Cerebellar nuclear complex (tissue), 1 donor: ENCODE measurements around the gene STRA6.

ENCODE experiments used
- DNase-seq, 2 experiments: peaks; one replicate each; lab custom pipeline; 2025; lab: John Stamatoyannopoulos, UW

STRA6 gene

DNA sequence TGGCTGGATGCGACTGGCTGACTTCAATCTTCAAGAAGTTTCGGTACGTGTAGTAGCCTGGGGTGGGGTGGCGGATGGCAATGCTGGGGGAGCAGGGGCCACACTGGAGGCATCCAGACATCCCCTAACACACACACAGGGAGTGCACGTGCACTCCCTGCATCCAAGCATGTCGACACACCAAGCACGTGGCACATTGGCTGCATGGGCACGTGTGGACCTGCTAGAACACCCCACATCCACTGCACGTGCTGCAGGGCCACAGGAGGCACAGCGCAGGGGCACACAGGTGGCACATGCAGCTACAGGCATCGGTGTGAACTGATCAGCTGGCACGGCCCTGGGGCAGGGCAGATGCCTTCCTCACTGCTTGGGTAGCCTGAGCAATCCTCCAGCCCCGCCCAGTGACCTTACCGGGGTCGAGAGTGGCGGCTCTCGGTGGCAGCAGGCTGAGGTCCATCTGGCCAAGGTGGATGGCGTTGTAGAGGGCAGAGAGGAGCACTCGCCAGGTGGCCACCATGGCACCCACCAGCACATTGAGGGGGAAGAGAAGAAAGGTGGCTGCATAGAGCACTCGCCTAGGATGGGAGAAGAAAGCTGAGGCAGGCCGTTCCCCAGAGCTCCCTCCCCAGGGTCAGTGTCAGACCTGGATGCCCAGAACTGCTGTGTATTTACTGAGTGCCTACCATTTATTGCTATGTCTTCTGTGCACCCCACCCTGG, 21.5 kb downstream of the STRA6 start:
- DNase-seq: no peak

DNA sequence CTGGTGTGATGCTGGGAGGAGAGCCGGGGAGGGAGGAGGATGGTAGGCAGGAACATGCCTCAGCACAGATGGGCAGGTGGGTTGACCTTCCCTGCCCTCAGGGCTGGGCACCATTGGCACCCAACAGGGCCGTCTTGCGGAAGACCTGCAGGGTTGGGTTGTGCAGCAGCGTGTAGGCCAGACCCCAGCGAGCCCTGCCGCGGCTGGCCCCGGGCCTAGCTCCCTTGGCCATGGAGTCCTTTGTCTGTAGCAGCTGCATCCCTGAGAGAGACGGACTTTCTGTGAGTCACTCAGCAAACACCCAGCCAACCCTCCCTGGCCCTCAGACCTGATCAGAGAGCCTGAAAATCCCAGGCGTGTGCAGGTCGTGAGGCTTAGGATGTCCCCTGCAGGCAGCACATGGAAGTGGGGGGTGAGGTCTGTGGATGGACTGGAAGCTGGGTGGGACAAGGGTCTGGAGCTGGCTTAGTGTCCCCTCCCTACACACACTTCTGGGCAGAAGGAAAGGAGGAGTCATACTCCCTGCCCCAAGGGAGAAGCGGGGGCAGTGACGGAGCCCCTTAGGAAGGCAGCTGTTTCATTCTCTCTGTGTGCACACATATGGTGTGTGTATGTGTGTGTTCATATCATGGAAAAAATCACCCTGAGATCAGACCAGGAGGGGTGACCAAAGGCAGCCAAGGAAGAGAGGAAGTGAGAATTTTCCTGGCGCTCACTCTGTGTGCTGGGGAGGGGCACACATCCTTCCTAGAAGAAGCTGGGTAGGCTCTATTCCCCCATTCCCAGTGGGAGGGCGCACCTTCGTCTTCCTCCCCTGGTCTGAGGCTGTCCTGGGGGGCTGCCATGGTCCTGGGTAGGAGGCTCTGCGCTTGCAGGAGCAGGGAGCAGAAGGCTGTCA, 22.4 kb downstream of the STRA6 start:
- no peak for DNase-seq

DNA sequence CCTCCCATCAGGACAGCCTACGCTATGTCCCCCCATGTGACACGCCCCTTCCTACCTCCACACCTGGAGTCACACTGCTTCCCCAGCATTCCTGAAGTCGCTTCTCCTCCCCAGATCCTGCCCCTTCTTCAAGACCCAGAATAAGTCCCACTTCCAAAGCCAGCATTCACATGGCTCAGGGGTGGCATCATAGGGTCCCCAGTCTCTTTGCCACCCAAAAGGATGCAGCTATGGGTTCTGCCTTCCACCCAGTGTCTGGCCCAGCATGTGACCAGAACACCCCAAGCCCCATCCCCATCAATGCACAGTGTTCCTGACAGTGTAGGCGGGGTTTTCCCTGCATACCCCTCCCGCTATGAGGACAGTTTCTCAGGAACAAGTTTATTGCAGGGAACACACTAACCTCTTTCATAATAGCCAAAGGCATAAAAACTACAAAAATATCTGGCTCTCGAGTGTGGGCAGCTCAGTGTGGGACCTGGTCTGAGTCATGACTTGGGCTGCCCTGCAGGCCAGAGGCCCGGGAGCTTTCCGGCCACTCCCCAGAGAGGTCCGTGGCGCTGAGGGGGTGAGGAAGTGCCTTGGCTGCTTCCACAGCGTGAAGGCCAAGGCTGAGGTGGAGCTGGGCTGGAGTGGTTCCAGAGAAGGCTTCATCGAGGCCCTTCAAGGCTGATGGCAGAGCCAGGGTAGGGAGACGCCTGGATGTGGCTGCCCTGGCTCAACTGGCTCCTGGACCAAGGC, 23.3 kb downstream of the STRA6 start:
- no peak for DNase-seq

DNA sequence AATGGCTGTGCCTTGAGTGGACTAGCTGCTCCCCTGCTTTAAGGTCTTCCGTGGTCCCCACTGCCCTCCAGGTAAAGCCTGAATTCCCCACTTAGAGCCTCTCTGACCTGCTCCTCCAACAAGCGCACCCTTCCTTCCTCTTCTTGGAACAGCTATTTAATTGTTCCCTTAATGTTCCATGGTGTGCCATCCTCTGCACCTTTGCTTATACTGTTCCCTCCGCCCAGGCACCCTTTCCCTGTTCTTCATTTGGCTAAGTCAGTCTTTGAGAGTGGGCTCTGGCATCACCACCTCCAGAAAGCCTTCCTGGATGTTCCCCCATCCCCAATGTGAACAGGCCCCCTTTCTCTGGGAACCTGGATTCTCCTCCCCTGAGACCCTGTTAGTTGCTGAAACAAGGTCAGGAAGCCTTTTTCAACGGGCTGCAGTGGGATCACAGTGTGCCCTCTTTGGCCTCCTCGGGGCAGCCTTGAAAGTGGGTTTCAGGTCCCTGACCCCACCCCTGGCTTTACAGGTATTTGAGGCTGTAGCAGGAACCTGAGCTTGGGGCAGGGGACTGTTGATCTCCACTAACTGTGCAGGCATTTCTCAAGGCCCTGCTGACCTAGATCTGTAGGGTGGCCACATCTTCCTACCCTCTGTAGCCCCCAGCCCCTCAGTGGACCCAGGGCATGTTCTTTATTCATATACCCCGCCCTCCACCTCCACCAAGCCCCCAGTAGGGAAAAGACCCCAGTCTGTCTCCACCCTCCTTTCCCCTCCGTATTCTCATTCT, 24.1 kb downstream of the STRA6 start:
- no peak for DNase-seq

DNA sequence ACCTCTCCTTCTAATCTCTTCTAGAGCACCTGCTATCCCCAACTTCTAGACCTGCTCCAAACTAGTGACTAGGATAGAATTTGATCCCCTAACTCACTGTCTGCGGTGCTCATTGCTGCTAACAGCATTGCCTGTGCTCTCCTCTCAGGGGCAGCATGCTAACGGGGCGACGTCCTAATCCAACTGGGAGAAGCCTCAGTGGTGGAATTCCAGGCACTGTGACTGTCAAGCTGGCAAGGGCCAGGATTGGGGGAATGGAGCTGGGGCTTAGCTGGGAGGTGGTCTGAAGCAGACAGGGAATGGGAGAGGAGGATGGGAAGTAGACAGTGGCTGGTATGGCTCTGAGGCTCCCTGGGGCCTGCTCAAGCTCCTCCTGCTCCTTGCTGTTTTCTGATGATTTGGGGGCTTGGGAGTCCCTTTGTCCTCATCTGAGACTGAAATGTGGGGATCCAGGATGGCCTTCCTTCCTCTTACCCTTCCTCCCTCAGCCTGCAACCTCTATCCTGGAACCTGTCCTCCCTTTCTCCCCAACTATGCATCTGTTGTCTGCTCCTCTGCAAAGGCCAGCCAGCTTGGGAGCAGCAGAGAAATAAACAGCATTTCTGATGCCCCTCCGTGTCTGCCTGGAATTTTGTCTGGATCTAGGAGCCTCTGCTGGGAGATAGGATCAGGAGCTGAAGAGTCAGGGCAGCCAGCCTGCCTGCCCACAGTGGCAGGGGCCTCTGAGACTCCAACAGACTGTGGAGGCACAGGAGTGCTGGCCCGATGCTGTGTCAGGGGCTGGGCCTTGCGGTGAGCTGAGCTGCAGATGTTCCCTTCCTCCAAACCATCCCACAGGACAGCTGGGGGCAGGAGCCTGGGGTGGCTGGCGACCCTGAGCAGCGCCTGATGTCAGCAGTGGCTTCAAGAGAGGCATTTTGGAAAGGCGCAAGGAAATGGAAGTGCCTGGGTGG, 26.0 kb downstream of the STRA6 start:
- DNase-seq: no peak

DNA sequence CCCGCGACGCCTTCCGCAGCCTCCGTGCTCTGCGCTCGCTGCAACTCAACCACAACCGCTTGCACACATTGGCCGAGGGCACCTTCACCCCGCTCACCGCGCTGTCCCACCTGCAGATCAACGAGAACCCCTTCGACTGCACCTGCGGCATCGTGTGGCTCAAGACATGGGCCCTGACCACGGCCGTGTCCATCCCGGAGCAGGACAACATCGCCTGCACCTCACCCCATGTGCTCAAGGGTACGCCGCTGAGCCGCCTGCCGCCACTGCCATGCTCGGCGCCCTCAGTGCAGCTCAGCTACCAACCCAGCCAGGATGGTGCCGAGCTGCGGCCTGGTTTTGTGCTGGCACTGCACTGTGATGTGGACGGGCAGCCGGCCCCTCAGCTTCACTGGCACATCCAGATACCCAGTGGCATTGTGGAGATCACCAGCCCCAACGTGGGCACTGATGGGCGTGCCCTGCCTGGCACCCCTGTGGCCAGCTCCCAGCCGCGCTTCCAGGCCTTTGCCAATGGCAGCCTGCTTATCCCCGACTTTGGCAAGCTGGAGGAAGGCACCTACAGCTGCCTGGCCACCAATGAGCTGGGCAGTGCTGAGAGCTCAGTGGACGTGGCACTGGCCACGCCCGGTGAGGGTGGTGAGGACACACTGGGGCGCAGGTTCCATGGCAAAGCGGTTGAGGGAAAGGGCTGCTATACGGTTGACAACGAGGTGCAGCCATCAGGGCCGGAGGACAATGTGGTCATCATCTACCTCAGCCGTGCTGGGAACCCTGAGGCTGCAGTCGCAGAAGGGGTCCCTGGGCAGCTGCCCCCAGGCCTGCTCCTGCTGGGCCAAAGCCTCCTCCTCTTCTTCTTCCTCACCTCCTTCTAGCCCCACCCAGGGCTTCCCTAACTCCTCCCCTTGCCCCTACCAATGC, 27.1 kb downstream of the STRA6 start:
- no peak for DNase-seq

DNA sequence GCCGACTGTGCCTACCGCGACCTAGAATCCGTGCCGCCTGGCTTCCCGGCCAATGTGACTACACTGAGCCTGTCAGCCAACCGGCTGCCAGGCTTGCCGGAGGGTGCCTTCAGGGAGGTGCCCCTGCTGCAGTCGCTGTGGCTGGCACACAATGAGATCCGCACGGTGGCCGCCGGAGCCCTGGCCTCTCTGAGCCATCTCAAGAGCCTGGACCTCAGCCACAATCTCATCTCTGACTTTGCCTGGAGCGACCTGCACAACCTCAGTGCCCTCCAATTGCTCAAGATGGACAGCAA, 27.7 kb downstream of the STRA6 start:
- no peak for DNase-seq

DNA sequence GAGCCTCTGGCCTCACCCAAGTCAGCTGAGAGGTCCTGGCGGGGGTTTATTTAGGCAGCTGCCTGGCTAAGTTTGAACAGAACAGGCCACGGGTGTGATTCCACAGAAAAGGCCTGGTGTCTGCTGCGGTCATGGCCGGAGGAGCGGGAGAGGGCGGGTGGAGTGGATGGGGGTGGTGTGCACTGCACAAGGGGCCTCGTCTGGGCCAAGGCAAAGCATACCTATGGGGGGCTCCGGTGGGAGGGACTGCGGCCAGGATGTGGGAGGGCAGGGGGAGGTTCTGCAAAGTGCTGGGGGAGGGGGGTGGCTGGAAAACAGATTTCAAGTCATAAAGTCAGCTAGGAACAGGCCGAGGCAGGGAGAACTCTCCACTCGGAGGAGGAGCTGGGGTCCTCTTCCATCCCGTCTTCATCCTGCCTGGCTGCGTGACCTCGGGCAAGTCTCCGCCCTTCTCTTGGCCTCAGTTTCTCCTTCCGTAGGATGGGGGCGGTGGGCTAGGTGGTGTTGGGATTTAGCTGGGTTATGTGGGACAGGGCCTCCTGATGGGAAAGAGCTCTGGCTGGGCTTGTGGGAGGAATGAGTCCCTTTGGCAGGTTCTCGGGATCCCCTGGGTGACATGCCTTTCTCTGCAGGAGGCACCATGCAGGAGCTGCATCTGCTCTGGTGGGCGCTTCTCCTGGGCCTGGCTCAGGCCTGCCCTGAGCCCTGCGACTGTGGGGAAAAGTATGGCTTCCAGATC, 28.2 kb downstream of the STRA6 start:
- DNase-seq: no peak

DNA sequence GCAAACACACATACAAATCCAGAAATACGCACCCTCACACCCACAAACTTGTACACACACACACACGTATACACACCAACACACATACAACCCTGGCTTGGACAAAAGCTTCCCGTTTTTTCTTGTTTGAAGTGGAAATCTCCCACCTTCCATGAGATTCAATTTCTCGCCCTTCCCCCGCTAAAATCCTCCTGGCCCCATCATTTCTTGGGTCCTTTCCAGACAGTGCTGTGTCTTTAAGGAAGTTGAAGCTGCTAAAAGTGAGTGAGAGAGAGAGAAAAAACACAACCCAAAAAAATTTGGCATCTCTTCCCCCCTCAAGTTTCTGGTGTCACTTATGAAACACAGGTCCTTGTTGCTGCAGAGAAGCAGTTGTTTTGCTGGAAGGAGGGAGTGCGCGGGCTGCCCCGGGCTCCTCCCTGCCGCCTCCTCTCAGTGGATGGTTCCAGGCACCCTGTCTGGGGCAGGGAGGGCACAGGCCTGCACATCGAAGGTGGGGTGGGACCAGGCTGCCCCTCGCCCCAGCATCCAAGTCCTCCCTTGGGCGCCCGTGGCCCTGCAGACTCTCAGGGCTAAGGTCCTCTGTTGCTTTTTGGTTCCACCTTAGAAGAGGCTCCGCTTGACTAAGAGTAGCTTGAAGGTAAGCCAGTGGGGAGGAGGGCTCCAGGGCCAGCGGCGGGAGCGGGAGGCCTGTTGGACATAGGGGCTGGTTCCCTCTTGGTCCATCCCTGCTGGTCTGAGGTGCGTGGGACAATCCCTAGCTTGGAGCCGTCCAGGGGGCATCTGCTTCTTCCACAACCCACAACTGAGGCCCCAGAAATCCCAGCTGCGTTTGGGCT, 29.0 kb downstream of the STRA6 start, which contains the start of gene ISLR:
Gene ISLR, plus strand, starts transcription at position 331 of the 839 bp plus-strand sequence. CDS start 1,149 bp downstream, outside the sequence.
- no peak for DNase-seq

DNA sequence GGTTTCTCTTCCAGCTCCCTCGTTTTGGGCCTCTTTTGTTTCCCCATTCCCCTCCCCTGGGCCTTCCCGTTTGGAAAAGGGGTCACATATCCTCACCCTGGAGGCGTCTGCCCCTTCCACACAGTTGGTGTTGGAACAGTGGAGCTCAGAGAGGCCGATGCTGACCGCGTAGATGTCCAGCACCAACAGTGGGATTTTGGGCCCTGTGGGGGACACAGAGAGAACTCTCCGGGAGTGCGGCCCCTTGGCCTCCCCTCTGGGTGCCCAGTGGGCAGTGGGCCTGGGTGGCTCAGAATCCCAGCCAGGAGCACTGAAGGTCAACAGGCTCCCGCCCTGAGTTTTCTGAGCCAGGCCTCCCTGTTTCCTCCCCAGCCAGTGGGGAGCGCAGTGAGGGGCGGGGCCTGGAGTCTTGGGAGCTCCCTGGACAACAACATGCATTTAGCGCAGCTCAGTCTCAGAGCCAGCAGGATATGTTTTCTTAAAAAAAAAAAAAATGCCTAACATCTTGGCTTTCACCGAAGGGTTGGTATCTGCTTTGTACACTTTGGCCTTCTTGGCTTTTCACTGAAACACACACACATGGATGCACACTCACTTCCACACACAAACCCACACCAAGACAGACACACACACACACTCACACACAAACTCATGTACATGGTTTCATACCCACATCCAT, 29.7 kb downstream of the STRA6 start:
- DNase-seq: no peak

DNA sequence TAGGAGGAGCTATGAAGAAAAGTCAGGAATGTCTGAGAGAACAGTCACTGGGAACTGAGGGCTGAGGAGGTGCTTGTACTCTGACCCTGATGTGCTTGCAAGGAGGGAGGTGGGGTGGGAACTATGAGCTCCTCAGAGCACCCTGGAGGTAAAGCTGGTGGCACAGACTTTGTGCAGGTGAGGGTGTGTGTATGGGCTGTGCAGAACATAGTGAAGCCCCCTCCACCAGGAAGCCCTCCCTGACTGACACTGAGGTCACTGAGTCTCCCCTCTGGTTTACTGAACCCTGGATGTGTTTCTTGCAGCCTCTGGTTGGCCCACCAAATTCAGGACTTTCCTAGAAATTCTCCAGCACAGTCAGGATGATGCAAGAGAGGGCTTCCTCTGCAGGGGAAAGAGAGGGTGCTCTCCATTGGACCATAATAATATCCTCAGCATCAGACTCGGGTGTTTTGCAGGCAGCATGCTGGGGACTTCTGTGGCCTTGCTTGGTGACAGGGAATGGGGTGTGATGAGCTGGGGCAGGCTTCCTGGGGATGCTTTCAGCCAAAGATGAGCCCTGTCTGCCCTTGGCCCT, 30.5 kb downstream of the STRA6 start:
- DNase-seq: no peak

DNA sequence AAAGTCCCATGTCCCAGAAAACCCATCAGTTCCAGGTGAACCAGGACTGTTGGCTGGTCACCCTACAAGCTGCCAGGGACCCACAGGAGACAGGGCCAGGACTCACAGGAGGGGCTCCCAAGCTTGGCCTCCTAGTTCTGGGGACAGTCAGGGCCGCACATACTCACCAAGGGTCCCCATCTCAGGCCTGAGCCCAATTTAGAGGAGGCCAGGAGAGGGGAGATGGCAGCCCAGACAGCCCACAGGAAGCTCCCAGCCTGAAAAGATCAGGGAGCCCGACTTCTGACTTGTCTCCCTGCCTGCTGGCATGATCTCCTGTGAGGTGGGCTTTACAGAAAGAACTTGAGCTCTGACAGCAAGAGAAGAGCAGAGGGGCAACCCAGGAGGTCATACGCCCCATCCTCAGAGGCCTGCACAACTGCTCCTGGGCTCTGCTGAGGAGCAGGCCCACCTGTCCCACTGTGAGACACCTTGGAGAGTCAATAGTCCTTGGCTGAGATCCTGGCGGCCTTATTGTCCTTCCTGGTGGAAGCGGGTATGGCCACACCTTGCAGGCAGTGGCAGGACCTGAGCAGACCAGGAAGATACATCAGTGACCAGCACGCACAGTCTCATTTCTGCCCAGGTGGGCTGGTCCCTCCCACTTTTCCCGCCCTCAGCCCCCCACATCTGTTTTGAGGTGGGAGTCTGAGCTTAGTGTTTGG, 31.6 kb downstream of the STRA6 start:
- DNase-seq: no peak

DNA sequence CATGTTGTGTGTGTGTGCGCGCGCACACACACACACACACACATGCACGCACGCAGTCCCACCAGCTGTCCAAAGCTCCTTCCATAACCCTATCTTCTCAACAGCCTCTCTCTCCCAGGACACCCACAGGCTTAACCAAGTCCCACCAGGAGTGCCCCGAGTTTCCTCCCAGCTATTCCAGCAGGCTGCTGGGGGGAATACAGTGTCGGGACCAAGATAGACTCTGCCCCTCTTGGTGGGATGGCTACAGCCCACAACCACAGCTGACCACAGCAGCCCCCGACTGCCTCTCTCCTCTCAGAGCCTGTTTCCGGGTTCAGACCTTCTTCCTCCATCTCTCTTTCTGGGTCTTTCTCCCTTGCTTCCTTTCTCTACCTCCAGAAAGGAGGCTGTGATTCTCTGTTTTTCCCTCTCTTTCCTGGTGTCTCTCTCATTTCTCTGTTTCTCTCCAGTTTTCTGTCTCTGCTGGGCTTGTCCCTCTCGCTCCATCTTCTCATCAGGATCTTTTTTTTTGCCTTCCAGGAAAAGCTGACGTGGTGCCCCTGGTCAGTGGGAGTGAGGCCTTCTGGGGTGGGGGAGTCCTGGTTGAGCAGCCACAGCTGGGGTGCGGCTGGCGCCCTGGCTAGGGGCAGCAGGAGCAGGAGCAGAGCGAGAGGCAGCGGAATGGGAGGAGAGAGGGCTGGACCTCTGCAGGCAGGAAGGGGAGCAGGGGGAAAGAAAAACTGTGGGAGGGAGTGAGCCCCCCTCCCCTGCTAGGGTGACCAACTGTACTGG, 32.3 kb downstream of the STRA6 start:
- DNase-seq: no peak

DNA sequence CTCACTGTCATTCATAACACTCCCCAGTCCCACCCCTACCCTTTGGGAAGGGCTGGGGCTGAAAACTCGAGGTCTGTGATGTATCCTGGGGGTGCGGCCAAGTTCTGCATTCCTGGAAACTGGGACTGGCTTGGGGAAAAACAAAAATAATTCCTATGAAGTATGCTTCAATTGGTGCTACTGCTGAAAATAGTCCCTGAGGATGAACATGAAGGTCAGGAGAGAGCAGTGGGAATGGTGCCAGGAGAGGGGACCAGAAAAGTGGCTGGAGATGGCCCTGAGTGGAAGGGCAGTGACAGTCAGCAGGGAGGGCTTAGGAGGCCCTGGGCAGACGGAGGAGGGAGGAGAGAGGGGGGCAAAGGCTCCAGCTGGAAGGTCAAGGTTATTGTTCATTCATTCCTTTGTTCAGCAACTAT, 33.9 kb downstream of the STRA6 start:
- DNase-seq: no peak

DNA sequence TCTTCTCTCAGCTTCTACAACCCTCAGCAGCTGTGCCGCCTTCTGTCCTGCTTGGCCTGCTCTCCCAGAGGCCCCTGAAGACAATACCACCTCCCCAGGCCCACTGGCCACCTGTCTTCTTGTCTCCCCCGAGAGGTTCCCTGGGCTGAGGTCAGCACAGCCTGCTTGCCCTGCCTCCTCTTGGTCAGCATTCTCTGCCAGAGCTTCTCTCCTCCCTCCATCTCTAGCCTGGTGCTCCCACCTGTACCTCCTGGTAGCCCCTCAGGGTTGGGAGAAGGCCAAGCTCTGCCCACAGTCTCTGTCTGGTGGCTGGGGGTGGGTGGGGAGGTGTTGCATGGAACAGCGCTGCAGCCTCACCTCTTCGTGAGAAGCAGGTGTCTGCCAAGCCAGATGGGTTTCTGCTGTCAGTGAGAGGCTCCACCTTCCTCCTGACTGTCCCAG, 34.7 kb downstream of the STRA6 start:
- DNase-seq: no peak

DNA sequence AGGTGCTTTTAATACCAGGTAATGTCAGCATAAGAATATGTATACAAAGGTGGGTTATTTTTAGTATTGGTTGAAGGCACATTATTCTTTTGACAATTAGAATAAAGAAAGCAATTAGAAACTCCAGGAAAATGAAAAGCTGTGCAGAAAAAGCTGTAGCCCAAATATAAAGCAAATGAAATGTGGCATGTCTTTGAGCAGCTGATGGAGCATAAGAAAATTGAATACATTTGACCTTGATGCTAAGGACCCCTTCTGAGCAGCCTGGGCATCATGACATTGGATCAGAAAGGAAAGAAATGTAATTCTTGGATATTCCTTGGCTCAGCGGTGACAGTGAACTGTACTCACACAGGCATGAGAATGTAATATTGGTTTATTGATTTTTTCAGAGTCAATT, 37.1 kb downstream of the STRA6 start:
- DNase-seq: no peak
